Prostate gland (tissue), 2 donors: Measurements from ENCODE around the gene POLR1A. TPM values are rescaled to one million over a fixed set of nuclear protein-coding genes. Genes with fewer than 3 reads are reported as not detected.

Source experiments
- DNase-seq: peaks from one replicate; pipeline ENCODE4 v3.0.0-alpha.2; 2019; ENCODE audit warnings: low spot score
- H3K27ac ChIP-seq, 2 donors: fragments of 200-600 bp; sonication (generic); 2 replicates each; pipeline ENCODE4 v1.5.1; 2017 to 2019
- H3K27me3 ChIP-seq: fragments of 200-600 bp; sonication (generic); replicated peaks from 2 replicates; pipeline ENCODE4 v1.5.1; 2019; ENCODE audit not compliant: insufficient read depth
- H3K36me3 ChIP-seq, 2 donors: fragments of 200-600 bp; sonication (generic); 1 replicate in 1 of 2; 2 replicates in 1 of 2; pipeline versions ENCODE4 v1.5.1 to v1.8.1; 2017 to 2019
- H3K4me1 ChIP-seq: fragments of 200-600 bp; sonication (generic); replicated peaks from 2 replicates; pipeline ENCODE4 v1.5.1; 2019
- H3K4me3 ChIP-seq, 2 donors: fragments of 200-600 bp; sonication (generic); 2 replicates each; pipeline ENCODE4 v1.5.1; 2017 to 2019
- H3K9me3 ChIP-seq: fragments of 200-600 bp; sonication (generic); 2 replicates; pipeline ENCODE4 v1.5.1; 2017
- POLR2A ChIP-seq: fragments of 450-650 bp; IDR thresholded peaks from one replicate; pipeline ENCODE4 v1.6.1; 2016; ENCODE audit warnings: antibody characterized with exemption, mild to moderate bottlenecking
- POLR2AphosphoS5 ChIP-seq: sonication (generic); formaldehyde crosslinking; IDR thresholded peaks from one replicate; pipeline ENCODE4 v1.6.1; 2017; ENCODE audit warnings: antibody characterized with exemption
- WGBS: methylation state at CpG from one replicate; pipeline ENCODE4 v1.1.5; 2018; 5-methylcytosine and 5-hydroxymethylcytosine counted together
- intact Hi-C: fragments of 100-400 bp; cut with DNase I; formaldehyde crosslinking; loops from one replicate; pipeline ENCODE4 v1.14.2; 2022
- total RNA-seq, 2 donors: library from RNA; depleted of rRNA; stranded (reverse); fragments of >200 nt; gene quantifications; one replicate each; pipeline ENCODE4 v1.1.0, GENCODE V29; 2016
- TF ChIP-seq, protein P1 (sequence below), 4 experiments: fragments of 200-600 bp in 2 of 4; fragments of 450-650 bp in 2 of 4; sonication (generic) in 2 of 4; IDR thresholded peaks; 1 replicate in 3 of 4; 2 replicates in 1 of 4; pipeline ENCODE4 v1.5.1; 2016 to 2019; ENCODE audit warnings: antibody characterized with exemption in 4 of 4, mild to moderate bottlenecking in 2 of 4, moderate library complexity in 2 of 4

The POLR1A gene
- total RNA-seq, 2 donors from 2014 or later: 13.0 to 27.4 TPM

DNA sequence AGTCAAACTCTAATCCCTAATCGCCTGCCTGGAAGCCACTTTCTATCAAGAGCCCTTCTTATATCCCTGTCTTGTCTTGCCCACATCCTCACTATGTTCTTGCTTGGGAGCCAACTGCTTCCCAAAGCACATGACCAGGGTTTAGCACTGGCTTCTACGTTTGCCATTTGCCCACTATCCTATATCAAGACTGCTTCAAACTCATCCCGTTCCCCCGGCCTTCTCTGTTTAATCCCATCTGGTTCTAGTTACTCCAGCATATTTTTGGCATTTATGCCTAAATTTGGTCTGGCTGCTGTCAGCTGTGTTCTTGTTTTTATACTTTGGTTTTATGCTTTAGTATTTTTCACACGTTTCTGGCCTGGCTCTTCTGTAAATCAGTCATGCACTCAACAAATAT, 40.2 kb downstream of the POLR1A start:
- intact Hi-C loops: no loop called here
- H3K9me3 ChIP-seq: no peaks in the 10 kb centered on the region
- peaks cover 0 to 13% of the 10 kb centered on the region in 2 donors for H3K36me3 ChIP-seq
- H3K4me3 ChIP-seq: no peak overlapping the region
- H3K27me3 ChIP-seq: no peaks in the 10 kb centered on the region
- DNase-seq: no peak
- TF ChIP-seq POLR2A (no peak), POLR2AphosphoS5 (no peak)
- TF ChIP-seq, protein P1, sequence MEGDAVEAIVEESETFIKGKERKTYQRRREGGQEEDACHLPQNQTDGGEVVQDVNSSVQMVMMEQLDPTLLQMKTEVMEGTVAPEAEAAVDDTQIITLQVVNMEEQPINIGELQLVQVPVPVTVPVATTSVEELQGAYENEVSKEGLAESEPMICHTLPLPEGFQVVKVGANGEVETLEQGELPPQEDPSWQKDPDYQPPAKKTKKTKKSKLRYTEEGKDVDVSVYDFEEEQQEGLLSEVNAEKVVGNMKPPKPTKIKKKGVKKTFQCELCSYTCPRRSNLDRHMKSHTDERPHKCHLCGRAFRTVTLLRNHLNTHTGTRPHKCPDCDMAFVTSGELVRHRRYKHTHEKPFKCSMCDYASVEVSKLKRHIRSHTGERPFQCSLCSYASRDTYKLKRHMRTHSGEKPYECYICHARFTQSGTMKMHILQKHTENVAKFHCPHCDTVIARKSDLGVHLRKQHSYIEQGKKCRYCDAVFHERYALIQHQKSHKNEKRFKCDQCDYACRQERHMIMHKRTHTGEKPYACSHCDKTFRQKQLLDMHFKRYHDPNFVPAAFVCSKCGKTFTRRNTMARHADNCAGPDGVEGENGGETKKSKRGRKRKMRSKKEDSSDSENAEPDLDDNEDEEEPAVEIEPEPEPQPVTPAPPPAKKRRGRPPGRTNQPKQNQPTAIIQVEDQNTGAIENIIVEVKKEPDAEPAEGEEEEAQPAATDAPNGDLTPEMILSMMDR (IDR thresholded peaks at IDR 0.05): no peak
- no peak overlapping the region for H3K27ac ChIP-seq
- no peaks in the 10 kb centered on the region for H3K4me1 ChIP-seq
- 49% methylated on average over 5 of the region's 5 CpGs for WGBS

DNA sequence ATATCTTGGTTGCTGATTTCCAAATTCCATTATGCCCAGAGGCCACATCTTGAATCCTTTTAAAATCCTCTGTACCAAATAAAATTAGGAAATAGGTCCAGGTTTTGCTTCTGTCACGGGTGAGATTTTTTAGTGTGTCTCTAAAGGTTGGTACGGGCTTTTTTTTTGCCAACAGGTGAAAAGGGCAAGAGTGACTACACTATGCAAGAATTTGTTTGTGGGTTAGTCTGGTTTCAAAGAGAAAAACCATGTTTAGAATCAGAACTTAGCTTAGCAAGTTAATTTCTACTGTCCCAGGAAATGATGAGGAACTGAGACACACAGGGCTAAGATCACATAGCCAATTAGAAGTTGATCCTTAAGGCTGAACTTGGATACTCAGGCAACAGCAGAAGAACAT, 41.7 kb downstream of the POLR1A start:
- 83% methylated on average over 2 of the region's 2 CpGs for WGBS
- TF ChIP-seq POLR2A: no peak
- TF ChIP-seq, protein P1 (IDR thresholded peaks at IDR 0.05): no peak
- no peak for TF ChIP-seq POLR2AphosphoS5
- H3K4me3 ChIP-seq: no peak overlapping the region
- no peaks in the 10 kb centered on the region for H3K9me3 ChIP-seq
- no peak overlapping the region for H3K27ac ChIP-seq
- DNase-seq: no peak
- intact Hi-C loops: no loop called here
- H3K4me1 ChIP-seq: no peaks in the 10 kb centered on the region
- H3K27me3 ChIP-seq: no peaks in the 10 kb centered on the region
- H3K36me3 ChIP-seq: peaks cover 0 to 2% of the 10 kb centered on the region in 2 donors

- Histone ChIP-seq H3K27ac (no peak overlapping the region), H3K4me3 (no peak overlapping the region), H3K27me3 (no peaks in the 10 kb centered on the region), H3K4me1 (no peaks in the 10 kb centered on the region), H3K9me3 (no peaks in the 10 kb centered on the region), H3K36me3 (no peaks in the 10 kb centered on the region)
- TF ChIP-seq, protein P1 (IDR thresholded peaks at IDR 0.05): no peak
- no peak for TF ChIP-seq POLR2A
- TF ChIP-seq POLR2AphosphoS5: no peak
- WGBS: 62% methylated on average over 2 of the region's 2 CpGs
- DNase-seq: no peak
- intact Hi-C loops: no loop called here
These were observed 43.6 kb downstream of the POLR1A start for GRCh38 chr2:86062043-86062442.

GRCh38 chr2:86056590-86057331, 48.9 kb downstream of the POLR1A start:
- H3K27ac ChIP-seq: no peak overlapping the region
- no peaks in the 10 kb centered on the region for H3K9me3 ChIP-seq
- WGBS: 97% methylated on average over 4 of the region's 4 CpGs
- DNase-seq: no peak
- TF ChIP-seq, protein P1 (IDR thresholded peaks at IDR 0.05): no peak
- TF ChIP-seq POLR2A: no peak
- TF ChIP-seq POLR2AphosphoS5: no peak
- no peaks in the 10 kb centered on the region for H3K27me3 ChIP-seq
- H3K4me3 ChIP-seq: no peak overlapping the region
- H3K4me1 ChIP-seq: no peaks in the 10 kb centered on the region
- intact Hi-C loops: no loop called here
- H3K36me3 ChIP-seq: peaks cover 4 to 9% of the 10 kb centered on the region in 2 donors

GRCh38 chr2:86055314-86055713, 50.4 kb downstream of the POLR1A start:
- TF ChIP-seq POLR2AphosphoS5: no peak
- no peak for TF ChIP-seq POLR2A
- TF ChIP-seq, protein P1 (IDR thresholded peaks at IDR 0.05): no peak
- Histone ChIP-seq H3K9me3 (no peaks in the 10 kb centered on the region), H3K4me1 (no peaks in the 10 kb centered on the region), H3K27ac (no peak overlapping the region), H3K4me3 (no peak overlapping the region), H3K36me3 (peaks cover 4 to 16% of the 10 kb centered on the region in 2 donors), H3K27me3 (no peaks in the 10 kb centered on the region)
- DNase-seq: no peak
- intact Hi-C loops: no loop called here
- WGBS: 71% methylated on average over 3 of the region's 3 CpGs
